Urothelium cell line (cell line): Measurements from ENCODE around the gene TEX264.

ENCODE experiments used
- DNase-seq: peaks from one replicate; pipeline ENCODE4 v3.0.0; 2011; ENCODE audit warnings: low spot score, mixed read lengths
- FAIRE-seq: peaks from 2 replicates; lab custom pipeline; 2011; peaks lifted over from hg19 to GRCh38; lab: Jason Lieb, UNC

TEX264 gene

DNA sequence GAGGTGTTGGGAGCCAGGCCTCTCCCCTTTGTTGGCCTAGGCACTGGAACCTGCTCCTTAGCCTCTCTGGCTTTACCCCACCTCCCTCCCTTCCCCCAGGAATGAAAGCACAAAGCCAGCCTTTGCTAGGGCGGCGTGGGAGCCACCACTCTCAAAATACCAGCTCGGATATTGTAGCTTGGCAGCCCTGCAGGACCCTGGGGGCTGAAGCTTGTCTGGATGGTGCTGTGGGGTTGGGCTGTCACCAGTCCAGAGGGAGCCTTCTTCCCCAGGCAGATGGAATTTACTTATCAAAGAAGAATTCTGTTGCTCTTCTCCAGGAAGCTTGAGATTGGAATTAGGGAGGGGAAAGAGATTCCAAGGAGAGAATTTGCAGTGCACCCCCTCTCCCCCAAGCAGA is 20.9 kb downstream of the TEX264 start:
- DNase-seq = no peak
- no peak for FAIRE-seq

DNA sequence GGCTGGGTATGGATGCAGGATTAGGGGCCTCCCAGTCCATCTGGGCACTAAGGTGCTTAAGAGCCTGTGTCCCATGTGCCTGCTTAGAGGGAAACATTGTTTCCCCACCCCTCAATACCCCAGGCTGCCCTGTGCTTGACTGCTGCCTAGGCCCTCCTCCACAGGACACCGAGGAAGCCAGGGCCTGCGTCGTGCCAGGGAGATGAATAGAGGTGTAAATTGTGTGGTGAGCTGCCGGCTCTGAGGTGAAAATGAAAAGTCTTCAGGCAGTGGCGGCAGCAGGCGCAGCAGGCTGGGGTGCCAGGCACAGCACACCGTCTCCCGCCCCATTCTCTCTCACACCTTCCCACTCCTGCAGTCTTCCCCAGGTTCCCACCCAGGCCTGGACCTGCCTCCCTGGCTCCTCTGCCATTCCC is 21.9 kb downstream of the TEX264 start:
- DNase-seq (no peak), FAIRE-seq (no peak)

DNA sequence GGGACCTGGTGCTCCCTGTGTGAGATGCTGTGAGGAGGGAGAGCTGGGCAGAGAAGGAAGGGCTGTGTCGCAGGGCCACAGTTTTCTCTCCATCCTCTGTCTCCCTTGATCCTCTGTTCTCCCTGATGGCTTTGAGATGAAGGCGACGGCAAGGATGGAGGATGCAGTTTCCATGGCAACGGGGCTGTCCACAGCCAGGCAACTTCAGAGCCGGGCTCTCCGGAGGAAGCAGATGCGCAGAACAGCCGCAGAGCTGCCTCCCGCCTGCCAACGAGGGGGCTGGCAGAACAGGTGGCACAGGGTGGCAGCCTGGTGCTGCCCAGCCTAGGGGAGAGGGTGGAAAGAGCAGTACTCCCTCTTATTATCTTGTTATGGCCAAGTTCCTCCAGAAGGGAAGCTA is 25.9 kb downstream of the TEX264 start:
- no peak for DNase-seq
- no peak for FAIRE-seq

DNA sequence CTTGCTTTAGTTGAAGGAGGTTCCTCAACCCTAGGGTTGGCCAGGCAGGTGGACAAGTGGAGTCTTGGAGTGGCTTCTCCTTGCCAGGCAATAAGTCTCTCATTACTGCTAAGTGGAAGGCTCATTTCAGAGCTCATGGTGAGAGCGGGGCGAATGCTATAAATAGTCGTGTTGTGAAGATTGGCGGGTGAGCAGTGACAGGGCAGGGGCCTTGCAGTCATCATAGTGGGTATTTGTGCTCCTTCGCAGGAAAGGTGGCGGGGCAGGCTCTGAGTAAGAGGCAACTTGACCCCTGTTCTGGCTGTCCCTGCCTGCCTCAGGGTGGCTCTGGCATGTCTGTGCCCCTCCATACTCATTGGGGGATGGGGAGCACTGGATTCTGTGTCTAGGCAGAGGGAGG is 27.2 kb downstream of the TEX264 start:
- FAIRE-seq = no peak

DNA sequence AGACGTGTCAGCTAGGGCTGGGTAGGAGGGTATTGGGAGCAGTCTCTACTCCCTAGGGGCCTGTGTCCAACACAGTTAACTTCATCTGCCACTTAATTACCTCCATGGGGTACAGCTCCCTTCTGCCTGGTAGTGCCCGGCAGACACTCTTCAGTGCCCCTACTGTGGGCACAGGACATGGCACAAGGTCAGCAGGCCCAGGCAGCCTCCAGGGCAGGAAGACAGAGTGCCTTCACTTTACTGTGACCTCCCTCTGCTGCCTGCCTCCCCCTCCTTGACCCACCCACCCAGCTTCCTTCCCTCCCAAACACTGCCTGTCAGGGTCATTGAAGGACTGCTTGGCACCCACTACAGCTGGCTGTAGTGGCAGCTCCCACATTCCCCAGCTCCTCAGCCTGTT is 29.4 kb downstream of the TEX264 start:
- DNase-seq (no peak), FAIRE-seq (no peak)

More for the DNA sequence above, 27.2 kb downstream of the TEX264 start:
- DNase-seq = no peak

DNA sequence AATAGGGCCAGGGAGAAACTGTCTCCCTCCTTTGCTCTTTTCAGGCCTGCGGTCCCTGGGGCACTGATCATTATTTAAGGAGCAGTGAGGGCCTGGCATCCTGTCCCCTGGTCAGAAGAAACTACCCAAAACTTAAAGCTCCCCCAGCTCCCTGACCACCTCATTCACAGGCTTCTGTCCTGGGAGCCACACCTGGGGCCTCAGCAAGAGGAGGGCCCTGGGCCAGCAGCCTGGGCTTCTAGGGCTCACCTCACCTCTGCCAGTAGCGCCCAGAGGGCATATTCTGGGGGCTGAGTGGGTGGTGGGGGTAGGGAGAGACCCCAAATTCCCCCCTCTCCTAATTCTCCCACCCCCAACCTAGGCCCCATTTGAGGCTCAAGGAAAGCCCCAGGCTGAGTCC is 31.1 kb downstream of the TEX264 start:
- FAIRE-seq (no peak), DNase-seq (no peak)

DNA sequence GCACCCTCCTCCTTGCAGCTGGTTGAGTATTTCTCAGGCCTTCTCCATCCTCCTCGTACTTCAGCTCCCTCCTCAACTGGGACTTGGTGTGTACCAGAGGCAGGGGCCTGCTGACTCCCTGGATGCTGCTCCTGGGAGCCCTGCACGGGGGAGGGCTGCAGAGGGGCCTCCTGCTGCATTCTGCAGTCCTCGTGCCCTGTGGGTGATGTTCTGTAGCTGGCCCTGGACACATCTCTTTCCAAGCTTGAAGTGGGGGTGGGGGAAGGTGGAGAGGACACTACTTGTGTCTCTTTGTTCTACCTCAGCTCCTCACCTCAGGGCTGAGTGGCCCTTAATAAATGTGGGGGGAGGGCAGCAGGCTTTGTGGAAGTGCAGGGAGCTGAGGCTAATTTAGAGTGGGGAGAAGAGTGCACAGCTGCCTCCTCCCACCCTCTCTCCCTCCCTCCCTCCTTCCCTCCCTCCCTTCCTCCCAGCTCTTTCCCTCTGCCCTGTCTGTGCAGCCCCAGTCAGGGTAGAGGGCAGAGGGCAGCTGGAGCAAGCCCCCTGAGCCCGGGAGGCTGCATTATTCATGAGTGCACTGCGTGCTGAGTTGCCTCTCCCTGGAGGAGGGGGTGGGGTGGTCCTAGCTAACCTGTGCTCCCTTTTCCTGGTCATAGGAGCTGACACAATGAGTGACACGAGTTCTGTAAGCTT is 32.2 kb downstream of the TEX264 start:
- FAIRE-seq (no peak), DNase-seq (no peak)

DNA sequence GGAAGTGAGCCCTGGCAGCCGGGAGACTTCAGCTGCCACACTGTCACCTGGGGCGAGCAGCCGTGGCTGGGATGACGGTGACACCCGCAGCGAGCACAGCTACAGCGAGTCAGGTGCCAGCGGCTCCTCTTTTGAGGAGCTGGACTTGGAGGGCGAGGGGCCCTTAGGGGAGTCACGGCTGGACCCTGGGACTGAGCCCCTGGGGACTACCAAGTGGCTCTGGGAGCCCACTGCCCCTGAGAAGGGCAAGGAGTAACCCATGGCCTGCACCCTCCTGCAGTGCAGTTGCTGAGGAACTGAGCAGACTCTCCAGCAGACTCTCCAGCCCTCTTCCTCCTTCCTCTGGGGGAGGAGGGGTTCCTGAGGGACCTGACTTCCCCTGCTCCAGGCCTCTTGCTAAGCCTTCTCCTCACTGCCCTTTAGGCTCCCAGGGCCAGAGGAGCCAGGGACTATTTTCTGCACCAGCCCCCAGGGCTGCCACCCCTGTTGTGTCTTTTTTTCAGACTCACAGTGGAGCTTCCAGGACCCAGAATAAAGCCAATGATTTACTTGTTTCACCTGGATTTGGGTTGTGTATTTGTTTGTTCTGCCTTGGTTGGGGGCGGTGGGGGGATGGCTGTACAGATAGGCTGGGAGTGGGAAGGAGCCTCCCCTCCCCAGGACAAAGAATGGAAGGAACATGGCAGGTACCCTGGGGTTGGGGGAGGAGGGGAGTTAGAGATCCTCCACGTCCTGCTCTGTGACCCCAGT is 32.9 kb downstream of the TEX264 start:
- no peak for FAIRE-seq
- DNase-seq = no peak

DNA sequence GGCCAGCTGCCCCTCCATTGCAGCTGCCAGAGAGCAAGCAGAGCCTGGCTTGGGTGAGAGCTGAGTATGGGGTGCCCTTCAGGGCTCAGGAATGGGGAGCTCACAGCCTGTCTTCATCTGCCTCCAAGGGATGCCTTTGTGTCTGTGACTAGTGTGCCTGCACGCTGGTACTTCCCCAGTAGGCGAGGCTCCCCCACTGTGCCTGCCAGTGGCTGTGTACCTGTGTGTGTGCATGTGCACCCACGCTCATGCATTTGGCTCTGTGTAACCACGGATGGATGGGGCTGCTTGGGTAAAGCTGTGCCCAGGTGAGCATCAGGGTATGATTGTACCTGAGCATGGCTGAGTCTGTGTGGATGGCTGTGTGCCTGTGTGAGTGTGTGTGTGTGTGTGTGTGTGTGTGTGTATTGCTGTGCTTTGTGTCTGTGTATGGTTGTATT is 33.5 kb downstream of the TEX264 start:
- FAIRE-seq (peak; percentile 50), DNase-seq (no peak)

DNA sequence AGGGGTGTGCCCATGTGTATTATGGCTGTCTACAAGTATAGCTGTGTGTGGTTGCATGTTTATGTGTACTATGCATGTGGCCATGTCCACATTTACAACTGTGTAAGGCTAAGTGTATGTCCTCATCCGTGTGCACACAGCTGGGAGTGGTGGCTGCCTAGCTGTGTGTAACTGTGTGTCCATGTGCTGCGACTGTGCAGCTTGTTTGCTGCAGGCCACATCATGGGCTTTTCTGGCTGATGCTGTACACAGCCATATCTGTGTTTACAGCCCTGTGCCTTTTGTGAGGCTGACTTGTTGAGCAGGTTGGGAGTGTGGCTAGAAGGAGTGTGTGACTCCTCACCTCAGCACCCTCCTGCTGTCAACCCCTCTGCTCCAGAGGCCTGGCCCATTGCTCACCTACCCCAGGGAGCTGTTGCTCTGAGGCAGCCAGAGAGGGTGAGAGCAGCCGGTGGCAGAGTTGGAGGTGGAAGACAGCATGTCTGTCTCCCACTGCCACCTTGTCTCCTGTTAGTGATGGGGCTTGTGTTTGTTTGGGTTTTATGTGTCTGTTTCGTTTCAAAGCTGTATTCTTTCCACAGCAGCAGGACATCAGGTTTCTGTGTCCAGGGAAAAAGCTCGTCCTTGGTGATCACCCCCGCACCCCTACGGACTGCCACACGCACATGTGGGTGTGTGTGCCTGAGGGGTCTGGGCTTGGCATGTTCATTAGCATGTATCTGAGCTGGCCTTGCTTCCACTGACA is 34.4 kb downstream of the TEX264 start:
- no peak for DNase-seq
- FAIRE-seq = peak; percentile 83

DNA sequence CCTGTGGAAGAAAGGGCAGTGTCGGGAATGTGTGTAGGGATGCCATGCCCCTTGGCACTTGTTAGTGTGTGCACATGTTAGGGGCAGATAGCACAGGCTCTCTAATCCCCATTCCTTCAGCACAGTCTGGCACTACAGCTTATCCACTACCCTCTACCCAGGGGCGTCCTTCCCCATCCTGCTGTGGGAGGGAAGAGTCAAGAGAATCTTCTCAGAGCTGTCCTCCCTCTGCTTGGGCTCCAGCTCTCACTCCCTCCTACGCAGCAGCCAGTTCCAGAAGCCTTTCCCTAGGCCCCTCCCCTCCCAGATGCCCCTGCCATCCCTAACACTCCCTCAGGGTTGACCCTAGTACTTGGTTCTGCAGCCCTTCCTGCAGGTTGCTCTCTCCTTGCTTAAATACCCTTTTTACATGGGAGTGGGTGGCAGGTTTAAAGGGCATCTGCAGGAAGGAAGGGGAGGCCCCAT is 35.0 kb downstream of the TEX264 start:
- FAIRE-seq (no peak), DNase-seq (no peak)

DNA sequence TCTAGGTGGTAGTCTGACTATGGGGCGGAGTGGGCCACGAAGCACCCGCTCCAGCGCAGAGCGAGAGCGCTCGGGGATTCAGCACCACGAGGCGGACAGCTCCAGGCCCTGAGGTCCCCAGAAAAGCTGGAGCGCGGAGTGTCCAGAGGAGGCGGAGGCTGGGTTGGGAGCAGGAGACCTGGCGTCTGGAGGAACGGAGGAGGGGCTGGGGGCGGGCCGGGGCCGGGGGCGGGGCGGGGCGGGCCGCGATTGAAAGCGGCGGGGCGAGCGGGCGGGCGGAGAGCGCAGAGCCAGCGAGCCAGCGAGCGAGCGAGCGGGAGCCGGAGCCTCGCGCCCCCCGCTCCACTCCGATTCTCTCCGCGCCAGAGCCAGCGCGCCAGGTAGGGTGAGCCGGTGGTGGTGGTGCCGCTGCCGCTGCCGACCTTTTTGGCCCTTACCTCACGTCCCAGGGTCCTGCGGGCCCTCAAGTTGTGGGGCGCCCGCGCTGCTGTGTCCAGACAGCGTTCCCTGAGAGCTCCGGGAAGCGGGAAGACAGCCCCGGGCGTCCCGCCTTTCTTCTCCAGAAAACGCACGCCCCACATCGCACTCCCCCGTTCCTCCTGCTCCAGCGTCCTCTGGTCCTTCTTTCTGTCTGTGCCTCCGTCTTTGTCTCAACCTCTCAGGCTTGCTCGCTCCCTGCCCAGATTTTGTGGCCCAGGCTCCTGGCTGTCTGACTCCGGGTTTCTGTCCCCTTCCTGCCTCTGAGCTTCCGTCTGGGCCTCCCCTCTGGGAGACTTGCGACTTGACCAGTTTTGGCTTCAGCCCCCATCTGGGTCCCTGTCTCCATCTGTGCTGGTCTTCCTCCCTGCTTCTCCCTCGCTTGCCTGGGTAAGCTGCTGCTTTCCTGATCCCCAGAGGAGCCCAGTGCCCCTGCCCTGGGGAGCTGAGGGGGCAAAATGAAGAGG is 36.0 kb downstream of the TEX264 start, which contains the start of gene GRM2:
Gene GRM2, plus strand, starts transcription at position 281 of the 944 bp plus-strand sequence. CDS start 1,916 bp downstream, outside the sequence.
- FAIRE-seq = no peak

DNA sequence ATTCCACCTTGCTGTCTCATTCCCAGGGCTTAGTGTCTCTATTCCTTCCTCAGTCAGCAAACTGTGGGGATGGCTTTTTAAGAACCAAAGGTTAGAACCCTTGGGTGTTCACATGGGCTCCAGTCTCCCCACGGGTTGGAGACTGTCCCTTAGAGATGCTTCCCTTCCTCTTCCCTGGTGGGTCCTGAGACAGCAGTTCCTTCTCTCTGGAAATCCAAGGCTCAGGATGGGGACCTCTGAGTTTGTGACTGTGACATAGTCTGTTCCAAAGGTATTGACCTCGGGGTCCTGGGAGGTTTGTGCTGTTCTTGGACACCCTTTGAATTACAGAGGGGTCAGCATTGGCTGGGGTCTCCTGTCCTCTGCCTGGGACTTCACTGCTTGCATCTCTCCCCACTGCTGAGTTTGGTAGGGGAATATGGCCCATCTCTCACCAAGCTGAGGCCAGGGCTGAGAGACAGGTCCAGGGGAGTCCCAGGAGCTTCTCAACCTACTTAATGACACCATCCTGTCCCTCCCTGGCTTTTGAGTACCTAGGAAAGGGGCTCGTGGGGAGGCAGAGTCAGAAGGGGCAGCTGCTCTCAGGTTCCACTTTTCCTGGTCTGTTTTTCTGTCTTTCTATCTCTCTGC is 37.3 kb downstream of the TEX264 start:
- FAIRE-seq (no peak), DNase-seq (no peak)

More for the DNA sequence above, 36.0 kb downstream of the TEX264 start, which contains the start of gene GRM2:
- peak; percentile 84 for DNase-seq

DNA sequence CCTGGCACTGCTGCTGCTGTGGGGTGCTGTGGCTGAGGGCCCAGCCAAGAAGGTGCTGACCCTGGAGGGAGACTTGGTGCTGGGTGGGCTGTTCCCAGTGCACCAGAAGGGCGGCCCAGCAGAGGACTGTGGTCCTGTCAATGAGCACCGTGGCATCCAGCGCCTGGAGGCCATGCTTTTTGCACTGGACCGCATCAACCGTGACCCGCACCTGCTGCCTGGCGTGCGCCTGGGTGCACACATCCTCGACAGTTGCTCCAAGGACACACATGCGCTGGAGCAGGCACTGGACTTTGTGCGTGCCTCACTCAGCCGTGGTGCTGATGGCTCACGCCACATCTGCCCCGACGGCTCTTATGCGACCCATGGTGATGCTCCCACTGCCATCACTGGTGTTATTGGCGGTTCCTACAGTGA is 38.0 kb downstream of the TEX264 start:
- FAIRE-seq (no peak), DNase-seq (no peak)

DNA sequence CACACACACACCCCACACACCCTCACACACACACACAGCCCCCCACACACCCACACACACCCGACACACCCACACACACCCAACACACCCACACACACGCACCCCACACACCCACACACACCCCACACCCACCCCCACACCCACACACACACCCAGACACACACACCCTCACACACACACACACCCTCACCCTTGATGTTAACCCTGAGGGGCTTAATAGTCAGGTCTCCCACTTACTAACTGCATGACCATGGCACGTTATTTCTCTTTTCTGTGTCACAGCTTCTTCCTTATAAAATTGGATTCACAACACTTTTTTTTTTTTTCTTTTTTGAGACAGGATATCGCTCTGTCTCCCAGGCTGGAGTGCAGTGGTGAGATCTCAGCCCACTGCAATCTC is 38.6 kb downstream of the TEX264 start:
- no peak for DNase-seq
- FAIRE-seq = no peak

DNA sequence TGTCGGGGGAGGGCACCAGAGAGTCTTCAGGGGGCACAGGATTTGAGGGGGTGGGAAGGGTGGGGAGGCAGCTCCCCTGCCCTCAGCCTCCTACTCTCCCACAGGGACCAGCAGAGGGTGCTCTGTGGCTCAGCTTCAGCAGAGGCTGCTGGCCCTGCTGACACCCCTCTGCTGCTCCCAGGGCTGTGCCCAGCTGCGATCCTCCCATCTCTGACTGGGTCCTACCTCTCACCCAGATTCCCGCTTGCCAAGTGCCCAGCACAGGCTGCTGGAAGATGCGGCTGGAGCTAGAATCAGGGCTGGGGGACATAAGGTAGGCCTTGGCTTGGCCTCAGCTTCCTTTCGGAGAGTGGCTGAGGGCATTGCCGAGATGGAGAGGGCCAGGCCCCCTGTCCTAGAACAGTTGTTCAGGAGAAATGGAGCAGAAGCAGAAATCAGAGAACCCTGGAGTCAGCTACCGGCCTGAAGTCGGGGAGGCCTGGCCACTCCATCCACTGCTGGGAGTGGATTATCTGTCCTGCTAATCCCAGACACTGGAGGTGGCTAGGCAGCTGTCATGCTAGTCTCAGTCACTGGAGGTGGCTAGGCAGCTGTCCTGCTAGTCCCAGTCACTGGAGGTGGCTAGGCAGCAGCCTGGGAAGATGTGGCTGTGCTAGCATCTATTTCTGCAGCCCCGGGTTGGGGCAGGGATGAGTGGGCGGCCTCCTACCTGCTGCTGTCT is 39.7 kb downstream of the TEX264 start:
- DNase-seq (no peak), FAIRE-seq (no peak)

DNA sequence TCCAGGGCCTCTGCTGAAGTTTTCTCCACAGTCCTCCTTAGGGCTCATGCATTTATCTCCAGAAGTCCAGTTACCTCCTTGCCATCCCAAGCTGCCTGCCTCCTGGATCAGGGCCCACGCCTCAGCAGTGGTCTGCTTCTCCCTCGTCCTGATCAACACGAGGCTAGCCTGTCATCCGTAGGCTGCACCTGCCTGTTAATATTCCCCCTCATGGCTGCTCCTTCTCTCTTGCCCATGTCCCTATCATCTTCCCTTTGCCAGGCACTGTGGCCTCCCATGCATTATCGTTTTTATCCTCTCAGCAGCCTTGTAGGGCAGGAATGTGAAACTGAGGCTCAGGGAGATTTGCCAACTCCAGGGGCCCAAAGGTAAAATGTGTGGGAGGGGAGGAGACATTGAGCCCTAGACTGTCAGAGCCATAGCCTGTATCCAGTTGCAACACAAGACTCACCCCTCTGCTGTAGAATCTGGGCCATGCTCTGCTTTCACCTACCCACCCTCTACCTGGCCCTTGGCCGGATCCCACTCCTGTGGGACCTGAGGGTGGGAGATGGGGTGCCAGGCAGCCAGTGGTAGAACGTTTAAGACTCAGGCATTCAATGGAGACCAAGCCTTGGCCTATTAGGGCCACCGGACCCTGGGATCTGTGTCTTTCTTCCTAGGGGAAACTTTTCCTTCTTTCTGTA is 40.4 kb downstream of the TEX264 start:
- no peak for FAIRE-seq
- no peak for DNase-seq

DNA sequence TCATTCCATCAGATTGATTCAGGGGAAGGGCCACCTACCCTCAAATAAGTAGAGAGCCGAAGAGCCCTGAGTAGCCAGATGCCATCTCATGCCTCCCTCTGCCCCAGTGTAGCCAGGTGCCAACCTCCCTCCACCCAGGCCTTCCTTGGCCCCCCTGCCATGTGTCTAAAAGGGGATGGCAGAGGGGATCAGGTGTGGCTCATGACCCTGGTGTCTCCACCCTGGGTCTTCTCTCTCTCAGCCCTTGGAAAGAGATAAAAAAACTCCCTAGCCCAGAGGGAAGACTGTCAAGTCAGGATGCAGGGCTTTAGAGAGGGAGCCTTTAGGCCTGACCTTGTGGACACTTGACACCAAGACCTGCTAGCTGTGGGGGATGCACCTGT is 41.0 kb downstream of the TEX264 start:
- FAIRE-seq (no peak), DNase-seq (no peak)

DNA sequence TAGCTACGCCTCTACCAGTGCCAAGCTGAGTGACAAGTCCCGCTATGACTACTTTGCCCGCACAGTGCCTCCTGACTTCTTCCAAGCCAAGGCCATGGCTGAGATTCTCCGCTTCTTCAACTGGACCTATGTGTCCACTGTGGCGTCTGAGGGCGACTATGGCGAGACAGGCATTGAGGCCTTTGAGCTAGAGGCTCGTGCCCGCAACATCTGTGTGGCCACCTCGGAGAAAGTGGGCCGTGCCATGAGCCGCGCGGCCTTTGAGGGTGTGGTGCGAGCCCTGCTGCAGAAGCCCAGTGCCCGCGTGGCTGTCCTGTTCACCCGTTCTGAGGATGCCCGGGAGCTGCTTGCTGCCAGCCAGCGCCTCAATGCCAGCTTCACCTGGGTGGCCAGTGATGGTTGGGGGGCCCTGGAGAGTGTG is 41.5 kb downstream of the TEX264 start:
- no peak for FAIRE-seq
- DNase-seq = no peak
